ENCODE results near the gene SUGCT.
"Not testable (repeated sequence)": the region's sequence is repeated elsewhere in the genome, so short reads cannot be mapped to it uniquely, and the experiment has no call there.

The SUGCT gene

GRCh38 chr7:40162516-40162915 lies 27.7 kb downstream of the SUGCT start:
- no peak overlapping the region for H3K27ac ChIP-seq (replicated peaks)

GRCh38 chr7:40165216-40165615 lies 30.4 kb downstream of the SUGCT start:
- no peak for DNase-seq (ENCODE audit: low read depth in 1 of 2, low spot score in 1 of 2)
- H3K4me3 ChIP-seq (replicated peaks; ENCODE audit: insufficient read depth, low read length) = no peak overlapping the region
- TF ChIP-seq SPI1 (IDR thresholded peaks at IDR 0.05; ENCODE audit: borderline replicate concordance, low read depth) (no peak), REST (IDR thresholded peaks at IDR 0.05; ENCODE audit: insufficient replicate concordance, low read depth) (no peak), POLR2AphosphoS5 (IDR thresholded peaks at IDR 0.05; ENCODE audit: low read depth) (no peak), GABPA (IDR thresholded peaks at IDR 0.05; ENCODE audit: low read depth) (no peak)
- TF ChIP-seq, protein P1, sequence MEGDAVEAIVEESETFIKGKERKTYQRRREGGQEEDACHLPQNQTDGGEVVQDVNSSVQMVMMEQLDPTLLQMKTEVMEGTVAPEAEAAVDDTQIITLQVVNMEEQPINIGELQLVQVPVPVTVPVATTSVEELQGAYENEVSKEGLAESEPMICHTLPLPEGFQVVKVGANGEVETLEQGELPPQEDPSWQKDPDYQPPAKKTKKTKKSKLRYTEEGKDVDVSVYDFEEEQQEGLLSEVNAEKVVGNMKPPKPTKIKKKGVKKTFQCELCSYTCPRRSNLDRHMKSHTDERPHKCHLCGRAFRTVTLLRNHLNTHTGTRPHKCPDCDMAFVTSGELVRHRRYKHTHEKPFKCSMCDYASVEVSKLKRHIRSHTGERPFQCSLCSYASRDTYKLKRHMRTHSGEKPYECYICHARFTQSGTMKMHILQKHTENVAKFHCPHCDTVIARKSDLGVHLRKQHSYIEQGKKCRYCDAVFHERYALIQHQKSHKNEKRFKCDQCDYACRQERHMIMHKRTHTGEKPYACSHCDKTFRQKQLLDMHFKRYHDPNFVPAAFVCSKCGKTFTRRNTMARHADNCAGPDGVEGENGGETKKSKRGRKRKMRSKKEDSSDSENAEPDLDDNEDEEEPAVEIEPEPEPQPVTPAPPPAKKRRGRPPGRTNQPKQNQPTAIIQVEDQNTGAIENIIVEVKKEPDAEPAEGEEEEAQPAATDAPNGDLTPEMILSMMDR (IDR thresholded peaks at IDR 0.05; ENCODE audit: insufficient read depth, low read length) = no peak
- no peaks in the 10 kb centered on the region for H3K27me3 ChIP-seq (ENCODE audit: insufficient read depth, poor library complexity, severe bottlenecking)
- H3K27ac ChIP-seq (replicated peaks) = no peak overlapping the region

More at GRCh38 chr7:40162516-40162915, 27.7 kb downstream of the SUGCT start:
- no peak for DNase-seq (ENCODE audit: low read depth in 1 of 2, low spot score in 1 of 2)
- no peak for TF ChIP-seq SPI1 (IDR thresholded peaks at IDR 0.05; ENCODE audit: borderline replicate concordance, low read depth)
- TF ChIP-seq, protein P1 (IDR thresholded peaks at IDR 0.05; ENCODE audit: insufficient read depth, low read length) = no peak
- TF ChIP-seq POLR2AphosphoS5 (IDR thresholded peaks at IDR 0.05; ENCODE audit: low read depth) = no peak
- no peak for TF ChIP-seq GABPA (IDR thresholded peaks at IDR 0.05; ENCODE audit: low read depth)
- no peak for TF ChIP-seq REST (IDR thresholded peaks at IDR 0.05; ENCODE audit: insufficient replicate concordance, low read depth)
- H3K27me3 ChIP-seq (ENCODE audit: insufficient read depth, poor library complexity, severe bottlenecking) = no peaks in the 10 kb centered on the region
- H3K4me3 ChIP-seq (replicated peaks; ENCODE audit: insufficient read depth, low read length) = no peak overlapping the region

DNA sequence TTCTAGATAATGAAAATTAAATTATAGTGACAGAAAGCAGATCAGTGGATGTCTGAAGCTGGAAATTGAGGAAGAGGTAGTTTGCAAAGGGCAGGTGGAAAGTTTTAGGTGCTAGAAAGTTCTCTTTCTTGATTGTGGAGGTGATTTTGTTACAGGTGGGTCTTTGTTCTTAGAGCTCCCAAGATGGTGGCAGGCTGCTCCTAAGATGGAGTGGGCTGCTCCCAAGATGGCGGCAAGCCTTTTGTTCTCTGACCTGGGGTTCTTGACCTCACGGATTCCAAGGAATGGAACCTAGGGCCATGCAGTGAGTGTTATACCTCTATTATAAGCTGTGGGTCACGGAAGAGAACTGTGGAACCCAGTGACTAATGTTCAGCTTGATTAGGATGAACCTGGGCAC lies 32.5 kb downstream of the SUGCT start:
- H3K4me3 ChIP-seq (replicated peaks; ENCODE audit: insufficient read depth, low read length) = no peak overlapping the region
- DNase-seq (ENCODE audit: low read depth in 1 of 2, low spot score in 1 of 2) = no peak
- H3K27me3 ChIP-seq (ENCODE audit: insufficient read depth, poor library complexity, severe bottlenecking) = no peaks in the 10 kb centered on the region
- no peak overlapping the region for H3K27ac ChIP-seq (replicated peaks)
- no peak for TF ChIP-seq POLR2AphosphoS5 (IDR thresholded peaks at IDR 0.05; ENCODE audit: low read depth)
- TF ChIP-seq, protein P1 (IDR thresholded peaks at IDR 0.05; ENCODE audit: insufficient read depth, low read length) = no peak
- TF ChIP-seq REST (IDR thresholded peaks at IDR 0.05; ENCODE audit: insufficient replicate concordance, low read depth) = no peak
- TF ChIP-seq GABPA (IDR thresholded peaks at IDR 0.05; ENCODE audit: low read depth) = no peak
- no peak for TF ChIP-seq SPI1 (IDR thresholded peaks at IDR 0.05; ENCODE audit: borderline replicate concordance, low read depth)

DNA sequence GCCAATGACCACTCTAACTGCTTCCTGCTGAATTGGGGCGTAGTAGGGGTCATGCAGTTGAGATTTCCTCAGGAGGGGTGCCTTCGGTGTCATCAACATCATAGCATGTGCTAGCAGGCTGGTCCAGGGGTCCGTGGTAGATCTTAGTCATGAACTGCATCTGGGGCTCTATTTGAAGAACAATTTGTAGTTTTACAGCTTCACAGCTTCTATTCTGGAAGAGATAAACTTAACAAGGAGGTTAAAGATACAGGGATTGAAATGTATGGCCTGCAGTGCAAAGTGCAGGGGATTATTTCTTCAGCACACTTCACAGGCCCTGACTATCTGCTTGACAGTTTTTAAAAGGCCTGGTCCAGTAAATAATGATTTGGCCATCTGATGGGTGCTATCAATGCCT lies 33.5 kb downstream of the SUGCT start:
- not testable (repeated sequence) for H3K27me3 ChIP-seq (ENCODE audit: insufficient read depth, poor library complexity, severe bottlenecking); DNase-seq (ENCODE audit: low read depth in 1 of 2, low spot score in 1 of 2); H3K27ac ChIP-seq (replicated peaks); H3K4me3 ChIP-seq (replicated peaks; ENCODE audit: insufficient read depth, low read length)

GRCh38 chr7:40173121-40173520 lies 38.3 kb downstream of the SUGCT start:
- not testable (repeated sequence) for H3K27me3 ChIP-seq (ENCODE audit: insufficient read depth, poor library complexity, severe bottlenecking); H3K27ac ChIP-seq (replicated peaks); DNase-seq (ENCODE audit: low read depth in 1 of 2, low spot score in 1 of 2); H3K4me3 ChIP-seq (replicated peaks; ENCODE audit: insufficient read depth, low read length)

DNA sequence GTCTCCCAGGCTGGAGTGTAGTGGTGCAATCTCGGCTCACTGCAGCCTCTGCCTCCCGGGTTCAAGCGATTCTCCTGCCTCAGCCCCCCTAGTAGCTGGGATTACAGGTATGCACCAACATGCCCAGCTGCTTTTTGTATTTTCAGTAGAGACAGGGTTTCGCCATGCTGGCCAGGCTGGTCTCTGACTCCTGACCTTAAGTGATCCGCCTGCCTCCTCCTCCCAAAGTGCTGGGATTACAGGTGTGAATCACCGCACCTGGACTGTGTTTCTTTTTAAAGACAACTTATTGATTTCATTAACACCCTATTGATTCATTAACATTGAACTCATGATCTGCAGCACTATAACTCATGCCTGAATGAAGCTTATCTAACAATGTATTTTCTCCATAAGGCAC lies 40.5 kb downstream of the SUGCT start:
- DNase-seq (ENCODE audit: low read depth in 1 of 2, low spot score in 1 of 2); H3K27me3 ChIP-seq (ENCODE audit: insufficient read depth, poor library complexity, severe bottlenecking); H3K4me3 ChIP-seq (replicated peaks; ENCODE audit: insufficient read depth, low read length); H3K27ac ChIP-seq (replicated peaks): not testable (repeated sequence)
